GM13977 (cell line): ENCODE data around the gene MAGI2.

Experiments
- DNase-seq: peaks from one replicate; pipeline ENCODE4 v3.0.0; 2012; ENCODE audit warnings: low spot score
- CTCF ChIP-seq: IDR thresholded peaks from 2 replicates; pipeline ENCODE4 v1.5.1; 2012; ENCODE audit warnings: mild to moderate bottlenecking, control low read depth; ENCODE audit not compliant: insufficient read depth; ENCODE audit errors: extremely low read depth, missing control alignments
- in situ Hi-C: fragments of 300-500 bp; cut with MboI; formaldehyde crosslinking; loops from one replicate; pipeline ENCODE4 v1.12.0; 2022; ENCODE audit warnings: low sequenced_read_pairs, low pct_unique_long_range_greater_than_20kb, mixed read lengths, inconsistent platforms; ENCODE audit not compliant: unreplicated experiment

The MAGI2 gene

GRCh38 chr7:78206769-78207168 lies 1246.7 kb downstream of the MAGI2 start:
- in situ Hi-C loops = no loop called here
- DNase-seq = no peak
- no peak for TF ChIP-seq CTCF

GRCh38 chr7:78203042-78203720 lies 1250.3 kb downstream of the MAGI2 start:
- no peak for TF ChIP-seq CTCF
- in situ Hi-C loops = no loop called here
- DNase-seq = no peak

GRCh38 chr7:78198756-78199155 lies 1254.7 kb downstream of the MAGI2 start:
- no peak for TF ChIP-seq CTCF
- in situ Hi-C loops = no loop called here
- DNase-seq = no peak

- DNase-seq = no peak
- in situ Hi-C loops = no loop called here
- TF ChIP-seq CTCF = no peak
These were observed 1256.0 kb downstream of the MAGI2 start for GRCh38 chr7:78197447-78197846.

- TF ChIP-seq CTCF = no peak
- in situ Hi-C loops = no loop called here
- no peak for DNase-seq
These were observed 1258.2 kb downstream of the MAGI2 start for GRCh38 chr7:78195281-78195680.

GRCh38 chr7:78194611-78195010 lies 1258.9 kb downstream of the MAGI2 start:
- TF ChIP-seq CTCF = no peak
- in situ Hi-C loops = no loop called here
- DNase-seq = no peak
